GM18502 (cell line): ENCODE results near the gene BPIFB3.

Experiments
- ATAC-seq: cut with Tn5 transposase; IDR thresholded peaks from one replicate; pipeline ENCODE4 v1.9.1; 2021; ENCODE audit warnings: mild to moderate bottlenecking; ENCODE audit not compliant: unreplicated experiment, poor library complexity

The BPIFB3 gene, protein sequence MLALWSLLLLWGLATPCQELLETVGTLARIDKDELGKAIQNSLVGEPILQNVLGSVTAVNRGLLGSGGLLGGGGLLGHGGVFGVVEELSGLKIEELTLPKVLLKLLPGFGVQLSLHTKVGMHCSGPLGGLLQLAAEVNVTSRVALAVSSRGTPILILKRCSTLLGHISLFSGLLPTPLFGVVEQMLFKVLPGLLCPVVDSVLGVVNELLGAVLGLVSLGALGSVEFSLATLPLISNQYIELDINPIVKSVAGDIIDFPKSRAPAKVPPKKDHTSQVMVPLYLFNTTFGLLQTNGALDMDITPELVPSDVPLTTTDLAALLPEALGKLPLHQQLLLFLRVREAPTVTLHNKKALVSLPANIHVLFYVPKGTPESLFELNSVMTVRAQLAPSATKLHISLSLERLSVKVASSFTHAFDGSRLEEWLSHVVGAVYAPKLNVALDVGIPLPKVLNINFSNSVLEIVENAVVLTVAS

DNA sequence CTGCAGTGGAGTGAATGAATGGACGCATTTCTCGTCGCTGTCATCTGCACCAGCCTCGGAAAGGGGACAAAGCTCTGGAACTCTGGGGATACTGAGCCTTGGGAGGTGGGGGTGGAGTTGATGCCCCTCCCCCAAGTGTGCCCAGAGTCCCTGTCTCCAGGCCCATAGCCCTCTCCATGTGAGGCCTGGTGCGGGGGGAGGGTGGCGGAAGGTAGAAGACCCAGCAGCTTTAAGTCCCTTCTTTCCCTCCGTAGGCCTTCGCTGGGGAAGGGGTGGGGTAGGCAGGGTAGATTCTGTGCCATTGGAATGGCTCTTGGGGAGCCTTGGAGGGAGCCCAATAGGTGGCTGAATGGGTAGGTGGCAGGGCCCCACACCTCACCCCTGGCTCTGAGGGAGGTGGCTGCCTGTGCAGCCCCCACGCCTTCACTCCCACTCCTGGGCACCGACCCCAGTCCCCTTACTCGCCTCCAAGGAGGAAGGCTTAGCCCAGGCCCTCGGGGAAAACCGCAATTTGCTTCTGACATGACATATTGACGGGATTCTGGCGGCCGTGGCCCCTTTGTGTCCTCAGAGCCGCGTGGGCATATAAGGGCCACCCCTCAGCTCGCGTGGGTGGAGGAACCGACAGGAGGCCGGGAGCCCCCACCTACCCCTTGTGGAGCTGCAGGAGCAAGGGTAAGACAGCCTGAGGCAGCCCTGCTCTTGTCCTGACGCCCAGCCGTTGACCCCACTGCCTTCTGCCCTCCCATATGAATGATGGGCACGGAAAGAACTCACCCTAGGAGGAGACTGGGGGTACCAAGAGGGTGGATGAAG, at the start of gene BPIFB3:
Gene BPIFB3 (plus strand): TSS at position 613 of the 816 bp plus-strand sequence. CDS start 1,533 bp downstream, outside the sequence.
- no peak for ATAC-seq

DNA sequence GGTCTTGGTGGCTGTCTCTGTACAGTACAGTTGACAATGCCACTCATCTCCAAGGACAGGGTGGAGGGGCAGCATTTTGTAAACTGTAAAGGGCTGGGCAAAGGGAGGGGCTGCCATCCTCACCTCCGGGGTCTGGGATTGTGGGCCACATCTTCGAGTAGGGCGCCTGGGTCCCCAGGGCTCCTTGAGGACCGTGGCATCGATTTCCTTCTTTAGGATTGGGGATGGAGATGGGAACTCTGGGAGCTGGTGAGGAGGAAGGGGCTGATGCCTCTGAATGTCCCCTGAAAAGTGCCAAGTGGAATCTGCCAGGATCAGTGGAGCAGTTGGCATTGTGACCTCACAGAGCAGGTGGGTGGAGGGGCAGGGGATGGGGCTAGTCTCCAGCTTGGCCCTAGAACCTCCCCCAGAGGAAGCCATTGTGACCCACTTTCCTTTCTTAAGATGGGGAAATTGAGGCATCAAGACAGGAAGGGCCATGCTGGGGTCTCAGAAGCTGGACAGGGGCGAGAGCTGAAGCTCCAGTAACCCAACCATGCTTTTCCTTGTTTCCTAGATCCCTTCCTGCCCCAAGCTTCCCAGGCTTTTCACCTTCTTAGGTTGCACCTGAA, 49.5 kb upstream of the BPIFB3 start, which contains the start of gene SUN5:
Gene SUN5 (minus strand): TSS at position 293 of the 611 bp plus-strand sequence. CDS start 93 bp downstream, at position 200.
- no peak for ATAC-seq

DNA sequence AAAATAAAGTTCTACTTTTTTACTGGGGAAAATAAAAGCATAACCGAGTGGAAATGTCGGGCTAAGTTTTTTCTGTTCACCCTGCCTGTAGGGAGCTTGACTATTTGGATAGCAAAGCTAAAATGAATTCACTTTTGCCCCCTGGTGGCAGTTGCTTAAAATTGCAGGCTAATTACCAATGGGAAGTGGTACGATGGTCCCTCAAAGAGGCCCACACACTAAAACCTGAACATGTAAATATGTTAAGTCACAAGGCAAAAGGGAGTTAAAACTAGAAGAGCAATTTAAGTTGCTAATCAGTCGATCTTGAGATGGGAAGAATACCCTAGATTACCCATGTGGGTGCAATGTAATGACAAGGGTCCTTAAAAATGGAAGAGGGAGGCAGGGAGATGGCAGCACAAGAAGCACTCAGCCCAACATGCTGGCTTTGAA, 48.6 kb upstream of the BPIFB3 start:
- no peak for ATAC-seq

DNA sequence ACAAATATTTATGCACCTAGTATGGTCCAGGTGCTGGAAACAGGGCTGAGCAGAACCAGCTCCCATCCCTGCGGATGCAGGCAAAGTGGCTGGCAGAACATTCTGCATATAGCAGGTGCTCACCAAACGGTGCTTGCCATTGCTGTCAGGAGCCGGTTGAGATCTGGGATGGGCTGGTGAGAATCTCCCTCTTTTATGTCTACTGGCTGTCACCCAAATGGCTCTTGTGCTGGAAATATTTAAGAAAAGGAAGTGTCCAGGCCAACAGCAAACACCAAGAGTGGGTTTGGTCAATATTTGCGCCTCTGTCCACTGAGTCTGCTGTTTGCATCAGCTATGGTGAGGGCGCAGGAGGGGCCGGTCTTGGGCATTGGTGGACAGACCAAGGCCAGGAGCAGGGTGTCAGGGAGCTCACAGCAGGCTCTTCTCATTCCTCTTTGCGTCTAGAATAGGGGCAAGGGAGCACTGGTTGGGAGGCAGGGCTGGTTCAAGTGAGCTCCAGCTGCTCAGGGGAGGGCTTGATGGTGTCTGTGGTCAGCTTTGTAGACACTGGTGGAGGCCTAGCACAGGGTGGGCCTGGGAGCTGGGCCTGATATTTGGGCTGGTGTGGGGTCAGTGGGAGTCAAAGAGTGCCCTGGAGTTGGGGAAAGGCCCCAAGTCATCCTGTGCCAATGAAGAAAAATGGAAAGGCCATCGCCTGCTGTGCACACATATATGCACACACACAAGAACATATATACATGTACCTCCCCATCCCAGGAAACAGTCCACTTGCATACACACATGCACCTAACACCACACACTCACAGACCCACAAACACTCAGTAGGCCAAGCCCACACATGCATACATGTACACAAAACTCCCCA, 47.6 kb upstream of the BPIFB3 start:
- ATAC-seq, result no peak

DNA sequence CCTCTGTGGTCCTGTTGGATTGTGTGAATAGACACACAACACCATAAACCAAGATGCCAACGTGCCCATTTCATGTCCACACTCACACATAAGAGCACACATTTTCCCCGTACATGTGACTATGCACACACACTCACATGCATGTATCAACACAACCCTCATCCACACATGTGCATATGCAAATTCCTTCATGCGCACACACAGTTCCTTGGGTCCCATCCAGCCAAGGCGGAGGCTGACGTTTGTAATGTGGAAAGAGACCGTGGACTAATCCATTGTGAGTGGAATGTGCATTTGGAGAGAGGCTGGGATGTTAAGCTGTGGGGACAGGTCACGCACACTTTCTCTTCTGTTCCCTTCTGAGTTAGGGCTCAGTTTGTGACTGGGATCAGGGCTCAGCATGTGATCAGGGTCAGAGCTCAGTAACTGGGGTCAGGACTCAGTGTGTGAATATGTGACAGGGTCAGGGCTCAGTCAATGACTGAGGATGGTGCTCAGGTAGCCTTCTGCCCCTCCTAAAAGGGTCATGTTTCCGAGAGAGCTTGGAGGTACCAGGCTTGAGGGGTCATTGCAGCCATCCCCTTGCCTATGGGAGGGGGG, 46.8 kb upstream of the BPIFB3 start:
- no peak for ATAC-seq

DNA sequence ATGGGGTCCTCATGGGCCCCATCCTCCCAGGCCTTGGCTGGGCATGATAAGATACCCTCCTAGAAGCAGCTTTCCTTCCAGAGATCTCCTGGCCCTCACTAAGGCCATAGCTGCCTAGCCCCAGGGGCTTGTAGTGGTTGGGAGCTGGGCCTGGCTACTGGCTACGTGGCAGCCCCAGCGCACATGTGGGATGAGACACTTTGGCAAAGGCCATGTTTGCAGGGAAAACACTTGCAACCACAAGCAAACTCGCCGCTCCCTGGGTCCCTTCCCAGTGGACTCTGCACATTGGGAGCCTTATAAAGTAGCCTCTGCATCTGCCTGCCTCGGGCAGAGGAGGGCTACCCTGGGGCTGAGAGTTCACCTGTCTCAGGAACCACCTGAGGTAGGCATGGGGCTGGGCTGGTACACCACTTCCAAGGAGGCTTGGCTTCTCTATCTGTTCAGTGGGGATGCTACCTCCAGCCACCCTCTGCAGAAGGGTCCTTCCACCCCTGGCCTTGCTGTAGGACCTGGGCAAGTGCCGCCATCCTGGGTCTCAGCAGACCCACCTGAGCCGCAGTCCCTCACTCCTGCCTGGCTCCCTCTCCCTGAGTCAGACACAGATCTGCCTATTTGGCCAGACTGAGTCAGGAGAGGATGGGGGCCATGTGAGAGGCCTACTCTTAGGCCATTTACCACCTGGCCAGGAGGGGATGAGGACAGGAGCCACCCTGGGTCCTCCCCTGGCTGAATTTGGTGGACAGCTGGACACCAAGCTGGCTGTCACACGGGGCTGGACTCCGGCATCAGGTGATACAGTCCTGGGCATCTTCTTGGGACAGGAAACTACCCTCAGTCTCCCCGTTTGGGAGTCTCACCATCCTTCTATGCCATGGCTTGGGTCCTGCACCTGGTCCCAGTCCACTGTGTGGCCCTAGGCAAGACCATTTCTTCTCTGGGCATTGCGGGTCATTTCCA, 46.0 kb upstream of the BPIFB3 start, which contains the start of gene BPIFB2:
Gene BPIFB2 (plus strand): TSS at position 329 of the 960 bp plus-strand sequence. CDS start 871 bp downstream, outside the sequence.
- no peak for ATAC-seq

DNA sequence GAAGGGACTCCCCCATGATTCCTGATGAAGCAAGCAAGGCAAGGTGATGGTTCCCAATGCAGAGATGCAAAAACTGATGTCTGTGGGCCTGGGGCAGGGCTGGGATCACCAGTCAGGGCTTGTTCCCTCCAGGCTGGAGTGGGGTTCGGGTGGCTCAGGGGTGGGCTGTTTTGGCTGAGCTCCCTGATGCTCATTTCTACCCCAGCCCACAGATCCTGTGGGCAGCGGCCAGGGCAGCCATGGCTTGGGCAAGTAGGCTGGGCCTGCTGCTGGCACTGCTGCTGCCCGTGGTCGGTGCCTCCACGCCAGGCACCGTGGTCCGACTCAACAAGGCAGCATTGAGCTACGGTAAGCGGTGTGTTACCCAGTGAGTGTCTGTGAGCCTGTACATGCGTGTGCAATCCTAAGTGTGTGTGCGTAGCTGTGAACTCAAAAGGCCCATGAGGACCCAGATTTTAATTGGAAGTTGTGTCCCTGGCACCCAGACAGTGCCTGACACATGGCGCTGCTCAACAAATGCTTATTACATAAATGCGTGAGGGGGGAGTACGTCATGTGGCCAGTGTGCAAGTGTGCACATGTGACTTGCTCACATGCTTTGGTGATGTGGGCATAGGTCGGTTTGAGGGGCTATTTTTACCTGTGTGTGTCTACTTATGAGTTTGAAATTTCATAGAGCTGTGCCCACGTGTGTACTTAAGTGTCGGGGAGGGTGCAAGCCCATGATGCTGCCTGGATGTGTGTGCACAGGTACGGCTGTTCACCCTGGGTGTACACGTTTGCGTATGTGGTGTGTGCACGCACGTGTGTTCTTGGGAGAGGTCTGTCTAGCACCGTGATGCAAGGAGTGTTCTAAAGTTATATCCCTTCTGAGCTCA, 45.1 kb upstream of the BPIFB3 start:
- ATAC-seq, result no peak

DNA sequence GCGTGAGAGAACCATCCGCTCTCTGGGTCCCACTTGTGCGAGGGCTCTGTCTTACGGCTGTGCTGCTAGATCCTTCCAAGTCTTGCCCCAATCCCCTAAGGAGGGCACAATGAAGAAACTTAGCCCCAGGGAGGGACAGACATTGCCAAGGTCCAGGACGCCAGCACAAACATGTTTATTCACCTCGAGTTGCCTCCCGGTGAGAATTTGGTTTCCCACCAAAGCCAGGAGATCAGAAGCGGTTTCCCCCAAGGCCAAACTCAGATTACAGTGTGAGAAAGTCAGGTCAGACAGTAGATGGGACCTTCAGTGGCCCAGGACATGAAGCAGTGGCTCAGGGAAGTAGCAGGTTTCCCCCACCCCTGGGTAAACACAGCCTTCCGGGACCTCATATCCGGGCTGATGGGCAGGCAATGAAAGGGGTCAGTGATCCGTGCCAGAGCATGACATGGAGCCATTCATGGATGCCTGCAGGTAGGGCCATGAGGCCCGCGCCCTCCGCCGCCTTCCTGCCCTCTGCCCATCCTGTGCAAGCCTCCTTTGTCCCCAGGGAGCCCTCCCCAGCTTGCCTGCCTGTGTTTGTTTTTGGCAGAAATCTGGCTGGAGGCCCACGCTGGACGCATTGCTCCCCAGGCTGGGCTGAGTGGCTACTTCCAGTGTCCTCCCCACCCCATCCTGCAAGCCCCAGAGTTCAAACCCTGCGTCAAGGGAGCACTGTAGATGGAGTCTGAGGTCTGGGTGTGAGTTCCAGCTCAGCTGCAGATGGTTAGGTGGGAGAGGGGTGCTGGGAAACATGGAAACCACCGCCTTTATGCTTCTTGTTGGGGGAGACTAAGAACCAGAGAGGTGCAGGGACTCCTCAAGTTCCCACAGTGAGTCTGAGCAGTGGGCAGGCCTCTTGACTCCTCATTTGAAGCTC, 44.2 kb upstream of the BPIFB3 start:
- ATAC-seq, result no peak

DNA sequence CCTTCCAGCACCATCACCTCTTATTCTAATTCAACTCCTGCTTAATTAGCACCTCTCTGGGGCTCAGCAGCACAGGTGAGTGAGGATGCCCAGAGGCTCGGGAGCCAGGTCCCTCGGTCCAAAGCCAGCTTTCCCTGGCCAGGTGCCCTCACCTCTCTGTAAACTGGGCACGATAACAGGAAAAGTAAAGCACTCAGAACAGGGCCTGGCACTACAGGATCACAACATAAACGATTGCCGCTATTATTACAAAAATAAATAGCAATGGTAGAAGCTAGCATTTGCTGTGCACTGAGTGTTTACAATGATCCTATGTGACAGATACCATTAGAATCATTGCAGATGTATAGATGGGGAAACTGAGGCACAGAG, 43.6 kb upstream of the BPIFB3 start:
- no peak for ATAC-seq

DNA sequence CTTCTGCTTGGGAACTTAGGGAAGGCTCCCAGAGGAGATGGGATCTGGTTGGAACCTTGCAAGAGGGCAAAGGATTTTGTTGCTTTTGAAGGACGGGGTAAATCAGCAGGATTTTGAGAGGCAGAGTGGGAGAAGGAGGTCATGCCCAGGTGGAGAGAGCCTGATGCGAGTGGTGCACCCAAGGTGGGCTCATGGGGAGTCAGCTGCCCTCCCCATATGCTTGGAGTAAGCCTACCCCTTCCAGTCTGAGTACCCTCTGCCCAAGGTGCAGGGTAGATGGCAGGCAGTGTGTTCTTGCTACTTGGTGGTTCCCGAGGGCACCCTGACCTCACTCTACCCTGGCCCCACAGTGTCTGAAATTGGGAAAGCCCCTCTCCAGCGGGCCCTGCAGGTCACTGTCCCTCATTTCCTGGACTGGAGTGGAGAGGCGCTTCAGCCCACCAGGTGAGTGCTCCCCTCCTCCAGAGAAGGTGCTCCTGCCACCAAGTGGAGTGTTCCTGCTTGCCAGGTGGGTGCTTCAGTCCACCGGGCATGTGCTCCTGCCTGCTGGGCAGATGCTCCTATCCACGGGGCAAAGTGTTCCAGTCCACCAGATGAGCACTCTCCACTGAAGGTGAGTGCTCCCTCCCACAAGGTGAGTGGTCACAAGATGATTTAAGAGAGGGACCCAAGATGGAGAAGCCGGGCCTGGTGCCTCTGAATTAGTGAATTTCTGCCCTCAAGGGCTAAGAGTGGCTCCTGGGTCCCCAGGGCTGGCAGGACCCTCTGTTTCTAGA, 42.8 kb upstream of the BPIFB3 start:
- ATAC-seq, result no peak

DNA sequence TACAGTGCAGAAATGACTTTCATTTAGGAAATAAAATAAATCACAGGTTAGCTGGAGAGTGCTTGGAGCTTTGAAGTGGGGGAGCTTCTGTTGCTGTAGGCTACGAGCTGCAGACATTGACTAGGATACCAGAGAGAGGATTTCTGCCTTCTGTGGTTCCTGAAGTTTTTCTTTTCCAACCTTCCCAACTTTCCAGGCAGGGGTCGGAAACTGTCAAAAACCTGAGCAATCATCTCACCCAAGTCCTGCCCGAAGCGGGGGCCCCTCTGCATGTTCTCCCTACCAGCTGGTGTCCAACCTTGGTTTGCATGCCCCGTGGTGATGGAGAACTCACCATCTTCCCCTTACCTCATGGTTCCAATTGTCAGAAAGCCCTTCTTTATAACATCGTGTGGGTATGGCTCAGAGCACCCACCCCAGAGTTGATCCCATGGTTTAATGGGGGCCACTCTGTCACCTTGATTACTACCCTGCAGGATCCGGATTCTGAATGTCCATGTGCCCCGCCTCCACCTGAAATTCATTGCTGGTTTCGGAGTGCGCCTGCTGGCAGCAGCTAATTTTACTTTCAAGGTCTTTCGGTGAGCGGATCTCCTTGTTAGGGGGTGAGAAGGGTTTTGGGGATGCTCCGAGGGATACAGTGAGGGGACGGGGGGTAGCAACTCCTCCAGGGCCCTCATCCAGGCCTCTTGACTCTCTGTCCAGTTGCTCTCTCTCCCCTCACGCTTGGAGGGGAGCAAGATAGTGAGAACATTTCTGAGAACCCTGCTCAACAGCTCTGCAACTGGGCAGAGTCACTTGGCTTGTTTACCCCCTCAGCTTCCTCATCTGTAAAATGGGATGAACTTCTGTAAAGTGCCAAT, 41.1 kb upstream of the BPIFB3 start:
- ATAC-seq, result no peak

DNA sequence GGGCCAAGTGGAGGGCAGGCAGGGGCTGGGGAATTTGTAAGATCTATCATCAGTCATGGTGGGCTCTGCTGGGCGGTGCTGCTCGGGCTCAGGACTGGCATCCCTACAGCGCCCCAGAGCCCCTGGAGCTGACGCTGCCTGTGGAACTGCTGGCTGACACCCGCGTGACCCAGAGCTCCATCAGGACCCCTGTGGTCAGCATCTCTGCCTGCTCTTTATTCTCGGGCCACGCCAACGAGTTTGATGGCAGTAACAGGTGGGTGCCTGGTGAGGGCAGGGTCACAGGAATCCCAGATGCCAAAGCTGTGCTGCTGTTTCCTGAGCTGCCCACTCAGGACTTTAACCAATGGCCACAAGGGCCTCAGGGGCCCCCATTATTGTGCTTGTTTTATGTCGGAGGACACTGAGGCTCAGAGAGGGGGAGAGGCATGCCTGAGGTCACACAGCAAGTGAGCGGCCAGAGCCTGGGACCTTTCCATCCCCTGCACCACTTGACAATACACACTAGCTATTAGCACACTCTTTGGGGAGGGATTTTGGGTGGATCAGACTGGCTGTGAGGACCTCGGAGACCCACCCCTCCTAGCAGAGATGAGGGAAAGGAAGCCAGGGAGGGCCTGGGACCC, 39.9 kb upstream of the BPIFB3 start:
- no peak for ATAC-seq

DNA sequence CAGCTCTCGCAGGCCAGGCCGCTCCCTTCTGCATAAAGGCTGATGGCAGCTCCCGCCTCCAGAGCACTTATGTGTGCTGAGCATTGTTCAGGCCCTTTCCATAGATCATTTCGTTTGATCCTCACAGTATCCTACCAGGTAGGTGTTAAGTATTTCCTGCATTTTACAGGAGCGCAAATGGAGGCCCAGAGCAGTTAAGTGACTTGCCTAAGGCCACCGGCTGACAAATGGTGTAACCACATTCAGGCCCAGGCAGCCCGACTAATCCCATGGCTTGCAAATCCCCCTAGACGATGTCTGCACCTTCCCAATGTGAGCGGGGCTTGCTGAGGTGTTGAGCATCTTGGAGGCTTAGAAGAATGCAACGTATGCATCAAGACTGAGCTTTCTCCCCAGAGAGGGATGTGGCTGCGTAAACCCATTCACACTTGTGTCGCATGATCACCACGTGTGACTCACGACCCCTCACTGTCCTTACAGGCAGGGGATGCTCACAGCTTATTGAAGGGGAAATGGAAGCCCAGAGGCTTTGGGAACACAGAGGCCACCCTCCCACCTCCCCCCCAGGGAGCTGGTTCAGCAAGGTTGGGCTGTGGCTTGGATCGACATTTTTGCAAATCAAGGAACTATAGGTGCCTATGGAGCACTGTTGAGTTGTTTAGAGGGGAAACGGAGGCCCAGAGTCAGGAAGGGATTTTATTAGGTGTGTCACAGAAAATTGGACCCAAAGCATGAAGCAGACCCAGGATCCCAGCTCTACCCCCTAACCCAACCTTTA, 39.2 kb upstream of the BPIFB3 start:
- ATAC-seq, result no peak
